OCI-M2 (cell line): ENCODE results near the gene EFS.
"Not testable (repeated sequence)": the region's sequence is repeated elsewhere in the genome, so short reads cannot be mapped to it uniquely, and the experiment has no call there.

Experiments
- DNase-seq: peaks from one replicate; lab custom pipeline; 2025; ENCODE audit not compliant: unreplicated experiment; lab: John Stamatoyannopoulos, UW

Gene EFS

GRCh38 chr14:23365036-23365731 is at the start of gene EFS:
EFS (minus strand) TSS chr14:23365172; CDS start chr14:23365025, 147 bp downstream.
- no peak for DNase-seq

- no peak for DNase-seq
Measured at GRCh38 chr14:23414254-23414653, 49.3 kb upstream of the EFS start.

DNA sequence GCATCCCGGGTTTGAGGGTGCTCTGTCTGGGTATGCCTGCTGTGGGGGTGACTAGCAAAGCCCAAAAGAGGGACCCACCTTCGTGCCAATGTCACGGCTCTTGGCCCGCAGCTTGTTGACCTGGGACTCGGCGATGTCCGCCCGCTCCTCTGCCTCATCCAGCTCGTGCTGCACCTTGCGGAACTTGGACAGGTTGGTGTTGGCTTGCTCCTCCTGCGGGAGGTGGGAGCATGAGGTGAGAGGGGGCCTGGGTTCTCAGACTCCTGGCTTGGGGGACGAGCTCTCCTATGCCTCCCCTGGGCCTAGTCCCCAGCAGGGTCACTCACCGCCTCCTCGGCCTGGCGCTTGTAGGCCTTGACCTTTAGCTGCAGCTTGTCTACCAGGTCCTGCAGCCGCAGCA is 48.7 kb upstream of the EFS start:
- no peak for DNase-seq

- DNase-seq: no peak
Measured at GRCh38 chr14:23411563-23412525, 46.9 kb upstream of the EFS start.

DNA sequence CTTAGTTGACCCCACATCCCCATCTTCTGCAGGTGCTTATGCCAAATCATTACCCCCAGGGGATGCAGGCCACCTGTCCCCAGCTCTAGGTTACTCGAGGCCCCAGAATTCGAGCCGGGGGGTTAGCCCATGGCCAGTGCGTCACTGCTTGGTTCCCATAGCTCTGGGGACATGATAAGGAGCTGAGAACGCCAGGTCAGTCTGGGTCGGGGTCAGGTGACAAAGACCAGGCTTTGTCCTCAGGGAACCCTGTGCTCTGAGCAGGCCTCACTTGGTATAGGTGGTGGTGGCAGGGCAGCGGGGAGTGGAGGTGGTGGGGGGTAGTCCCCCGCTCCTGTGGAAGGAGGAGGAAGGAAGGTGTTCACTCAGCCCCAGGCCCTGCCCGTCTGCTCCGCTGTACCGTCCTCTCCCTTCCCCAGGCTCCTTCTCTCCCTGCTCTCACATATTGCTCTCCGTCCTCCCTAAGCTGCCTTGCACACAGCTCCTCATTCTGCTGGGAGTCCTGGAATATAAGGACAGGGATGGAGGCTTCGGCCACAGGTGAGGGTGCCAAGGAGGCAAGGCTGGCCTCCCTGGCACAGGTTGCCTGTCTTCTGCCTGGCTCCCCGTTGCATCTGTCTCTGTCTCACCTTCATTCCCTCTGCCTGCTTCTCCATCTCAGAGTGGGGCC is 45.1 kb upstream of the EFS start:
- DNase-seq: no peak

GRCh38 chr14:23409475-23409874 is 44.5 kb upstream of the EFS start:
- DNase-seq: no peak

DNA sequence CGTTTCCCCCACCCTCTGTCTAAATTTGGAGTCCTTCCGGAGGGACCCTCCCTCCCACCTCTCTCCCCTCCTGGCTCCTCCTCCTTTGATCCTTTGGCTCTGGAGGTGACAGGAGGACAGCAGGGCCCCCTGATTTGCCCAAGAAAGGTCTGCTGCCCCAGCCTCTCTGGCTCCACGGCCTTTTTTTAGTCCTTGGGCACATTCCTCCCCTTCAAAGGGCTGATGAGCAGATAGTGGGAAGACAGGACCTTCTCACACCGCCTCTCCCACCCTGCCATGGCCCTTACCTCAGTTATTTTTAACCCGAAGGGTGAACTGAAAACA is 43.3 kb upstream of the EFS start:
- no peak for DNase-seq

- DNase-seq: no peak
Measured at GRCh38 chr14:23407516-23408306, 42.7 kb upstream of the EFS start, which contains the start of gene MYH6. MYH6 (minus strand) TSS chr14:23408273; CDS start chr14:23407223, 1,050 bp downstream.

DNA sequence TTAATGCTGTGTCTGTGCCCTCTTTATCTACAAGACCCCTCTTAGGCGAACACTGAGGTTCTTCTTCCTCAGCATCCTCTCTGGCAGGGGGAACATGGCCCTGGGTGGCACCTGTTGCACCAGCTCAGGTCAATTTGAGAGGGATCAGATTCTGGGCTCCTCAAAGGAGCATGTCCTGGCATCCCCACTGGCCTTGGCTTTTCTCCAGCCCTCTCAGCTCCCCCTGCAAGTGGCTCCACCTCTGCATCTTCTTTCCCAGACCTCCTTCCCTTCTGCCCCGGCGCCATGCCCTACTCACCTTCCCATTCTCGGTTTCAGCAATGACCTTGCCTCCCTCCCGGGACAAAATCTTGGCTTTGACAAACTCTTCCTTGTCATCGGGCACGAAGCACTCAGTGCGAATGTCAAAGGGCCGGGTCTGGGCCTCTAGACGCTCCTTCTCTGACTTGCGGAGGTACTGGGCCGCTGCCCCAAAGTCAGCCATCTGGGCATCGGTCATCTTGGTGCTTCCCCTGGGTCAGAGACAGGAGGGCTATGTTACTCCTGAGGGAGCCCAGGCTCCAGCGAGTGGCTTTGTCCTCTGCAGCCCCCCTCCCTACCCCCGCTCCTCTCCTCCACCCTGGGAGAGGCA is 41.9 kb upstream of the EFS start:
- DNase-seq: no peak

GRCh38 chr14:23406244-23406643 is 41.3 kb upstream of the EFS start:
- no peak for DNase-seq

DNA sequence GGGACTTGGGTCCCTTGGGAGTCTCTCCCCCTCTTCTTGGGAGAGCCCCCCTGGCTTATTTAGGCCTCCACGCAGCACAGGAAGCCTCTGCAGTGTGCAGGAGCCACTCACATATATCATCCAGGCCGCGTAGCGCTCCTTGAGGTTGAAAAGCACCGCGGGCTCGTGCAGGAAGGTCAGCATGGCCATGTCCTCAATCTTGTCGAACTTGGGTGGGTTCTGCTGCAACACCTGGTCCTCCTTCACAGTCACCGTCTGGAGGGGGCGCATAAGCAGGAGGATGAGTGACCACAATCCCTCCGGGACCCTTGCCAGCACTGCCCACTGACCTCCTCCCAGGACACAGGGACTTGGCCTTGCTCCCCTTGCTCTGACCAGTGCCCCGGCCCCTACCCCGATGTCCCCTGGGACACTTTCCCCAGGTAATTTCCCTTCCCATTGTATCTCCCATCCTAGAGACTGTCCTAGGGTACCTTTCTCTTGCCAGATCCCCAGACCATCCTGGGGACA is 40.6 kb upstream of the EFS start:
- DNase-seq: no peak

DNA sequence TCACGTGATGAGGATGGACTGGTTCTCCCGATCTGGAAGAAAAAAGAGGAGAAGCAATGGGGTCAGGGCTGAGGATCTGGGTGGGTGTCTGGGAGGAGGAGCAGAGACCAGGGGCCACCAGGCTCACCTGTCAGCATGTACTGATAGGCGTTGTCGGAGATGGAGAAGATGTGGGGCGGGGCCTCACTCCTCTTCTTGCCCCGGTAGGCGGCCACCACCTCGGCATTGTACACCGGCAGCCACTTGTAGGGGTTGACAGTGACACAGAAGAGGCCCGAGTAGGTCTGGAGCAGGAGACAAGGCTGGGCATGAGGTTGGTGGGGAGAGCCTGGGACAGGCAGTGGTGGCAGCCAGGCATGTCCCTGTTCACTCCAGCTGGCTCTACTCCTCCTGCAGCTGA is 40.1 kb upstream of the EFS start:
- no peak for DNase-seq

DNA sequence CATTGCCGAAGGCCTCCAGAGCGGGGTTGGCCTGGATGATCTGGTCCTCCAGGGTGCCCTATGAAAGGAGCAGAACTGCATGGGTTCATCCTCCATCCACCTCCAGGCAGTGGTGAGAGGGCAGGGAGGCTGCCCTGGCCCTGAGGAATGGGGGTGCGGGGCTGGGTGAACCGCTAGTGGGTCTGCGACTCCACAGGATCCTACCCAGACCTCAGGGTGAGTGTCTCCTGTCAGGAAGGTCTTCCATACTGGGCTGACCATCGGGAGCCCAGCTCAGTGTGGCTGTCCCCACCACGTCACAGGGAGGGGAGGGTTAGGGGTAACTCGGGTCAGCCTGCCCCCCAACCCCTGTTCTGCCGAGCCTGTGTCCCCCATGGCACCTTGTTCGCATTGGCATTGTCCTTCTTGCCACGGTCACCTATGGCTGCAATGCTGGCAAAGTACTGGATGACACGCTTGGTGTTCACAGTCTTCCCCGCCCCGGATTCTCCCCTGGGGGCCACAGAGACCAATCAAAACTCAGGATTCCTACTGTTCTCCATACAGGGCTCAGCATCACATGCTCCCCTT is 39.4 kb upstream of the EFS start:
- DNase-seq: no peak

DNA sequence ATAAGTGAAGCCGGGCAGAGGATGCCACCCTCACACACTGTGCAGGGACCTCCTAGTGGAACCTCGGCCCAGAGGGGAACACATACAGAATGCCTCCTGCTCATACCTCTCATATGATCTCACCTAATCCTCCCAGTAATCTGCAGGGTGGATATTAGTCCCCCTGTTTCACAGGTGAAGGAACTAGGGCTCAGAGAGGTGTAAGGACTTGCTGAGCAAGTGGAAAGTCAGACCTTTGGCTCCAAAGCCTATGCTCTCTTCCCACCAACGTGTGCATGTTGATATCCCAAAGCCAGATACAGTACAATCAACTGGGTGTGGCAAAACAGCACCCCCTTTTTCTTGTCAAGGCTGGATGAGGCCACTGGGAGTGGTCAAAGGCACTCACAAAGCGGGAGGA is 38.9 kb upstream of the EFS start:
- DNase-seq: no peak

- no peak for DNase-seq
Measured at GRCh38 chr14:23403139-23403438, 38.1 kb upstream of the EFS start.

GRCh38 chr14:23402296-23403138 is 37.5 kb upstream of the EFS start:
- DNase-seq: no peak

DNA sequence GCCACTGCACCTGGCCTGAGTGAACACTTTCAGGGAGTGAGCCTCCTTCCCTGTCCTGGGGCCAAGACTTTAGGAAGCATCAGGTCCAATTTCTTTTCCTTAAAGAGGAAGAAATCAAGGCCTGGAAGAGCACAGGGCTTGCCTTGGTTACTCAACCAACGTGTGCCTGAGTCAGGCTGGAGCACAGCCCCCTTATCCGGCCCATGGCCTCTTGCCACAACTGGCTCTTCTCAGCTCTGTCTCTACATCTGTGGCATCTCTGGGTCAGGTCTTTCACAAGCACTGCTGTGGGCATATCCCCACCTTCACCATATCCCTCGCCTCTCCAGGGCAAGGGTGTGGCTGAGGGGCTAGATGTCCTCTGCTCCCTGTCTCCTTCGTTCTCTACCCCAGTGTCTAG is 36.3 kb upstream of the EFS start:
- DNase-seq: no peak

GRCh38 chr14:23400496-23401149 is 35.7 kb upstream of the EFS start:
- DNase-seq: not testable (repeated sequence)

GRCh38 chr14:23399591-23399990 is 34.6 kb upstream of the EFS start:
- DNase-seq: no peak
